ENCODE results near the gene SS18L1. TPM values are rescaled to one million over a fixed set of nuclear protein-coding genes. Genes with fewer than 3 reads are reported as not detected.
"Not testable (repeated sequence)": the region's sequence is repeated elsewhere in the genome, so short reads cannot be mapped to it uniquely, and the experiment has no call there.

Gene SS18L1
- total and polyA plus RNA-seq, 2 experiments from 2014 or later, result 2.1 to 13.0 TPM

- Histone ChIP-seq H3K36me3 (replicated peaks; ENCODE audit: insufficient read depth, low read depth) (no peaks in the 10 kb centered on the region), H3K9me2 (replicated peaks; ENCODE audit: insufficient read depth) (no peaks in the 10 kb centered on the region), H3K4me1 (ENCODE audit: insufficient read depth) (no peaks in the 10 kb centered on the region), H3K27me3 (no peaks in the 10 kb centered on the region), H3K79me2 (no peaks in the 10 kb centered on the region), H2AFZ (no peak overlapping the region), H3K27ac (no peak overlapping the region), H3K4me3 (no peak overlapping the region), H3K4me2 (no peak overlapping the region), H4K20me1 (ENCODE audit: insufficient read depth, poor library complexity, severe bottlenecking) (no peaks in the 10 kb centered on the region), H3K9me3 (ENCODE audit: low read depth) (no peaks in the 10 kb centered on the region)
- TF ChIP-seq CTCF (IDR thresholded peaks at IDR 0.05; ENCODE audit: poor library complexity), result no peak
- TF ChIP-seq EZH2phosphoT487 (IDR thresholded peaks at IDR 0.05; ENCODE audit: low read depth, severe bottlenecking, unreplicated experiment), result no peak
- TF ChIP-seq EZH2 (IDR thresholded peaks at IDR 0.05; ENCODE audit: borderline replicate concordance), result no peak
- DNase-seq (ENCODE audit: low spot score), result no peak
- 45% methylated on average over 8 of the region's 8 CpGs for WGBS (ENCODE audit: low lambda C conversion rate, missing lambda C conversion rate)
Measured at GRCh38 chr20:62114894-62115293, 28.7 kb upstream of the SS18L1 start.

DNA sequence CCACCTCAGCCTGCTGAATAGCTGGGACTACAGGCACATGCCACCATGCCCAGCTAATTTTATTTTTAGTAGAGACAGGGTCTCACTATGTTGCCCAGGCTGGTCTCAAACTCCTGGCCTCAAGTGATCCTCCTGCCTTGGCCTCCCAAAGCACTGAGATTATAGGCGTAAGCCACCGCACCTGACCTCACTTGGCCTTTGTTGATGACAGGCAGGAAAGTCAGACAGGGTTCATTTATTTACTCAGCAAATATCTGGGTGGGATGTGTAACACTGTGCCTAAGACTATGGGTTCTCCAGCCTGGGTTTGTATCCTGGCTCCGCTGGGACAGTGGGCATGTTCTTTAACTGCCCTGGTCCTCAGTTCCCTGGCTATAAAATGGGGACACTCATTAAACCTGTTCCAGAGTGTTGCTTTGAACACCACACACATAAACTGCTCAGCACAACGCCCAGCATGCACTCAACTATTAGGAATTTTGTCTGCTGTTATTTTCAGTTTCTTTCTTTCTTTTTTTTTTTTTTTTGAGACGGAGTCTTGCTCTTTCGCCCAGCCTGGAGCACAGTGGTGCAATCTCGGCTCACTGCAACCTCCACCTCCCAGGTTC lies 27.7 kb upstream of the SS18L1 start:
- H3K4me3 ChIP-seq; H3K79me2 ChIP-seq; H3K36me3 ChIP-seq (replicated peaks; ENCODE audit: insufficient read depth, low read depth); H3K9me2 ChIP-seq (replicated peaks; ENCODE audit: insufficient read depth); DNase-seq (ENCODE audit: low spot score); H4K20me1 ChIP-seq (ENCODE audit: insufficient read depth, poor library complexity, severe bottlenecking); H2AFZ ChIP-seq; H3K4me1 ChIP-seq (ENCODE audit: insufficient read depth); H3K27ac ChIP-seq; H3K9me3 ChIP-seq (ENCODE audit: low read depth); H3K27me3 ChIP-seq; H3K4me2 ChIP-seq: not testable (repeated sequence)
- WGBS (ENCODE audit: low lambda C conversion rate, missing lambda C conversion rate), result 83% methylated on average over 6 of the region's 7 CpGs

GRCh38 chr20:62116558-62117361 lies 26.8 kb upstream of the SS18L1 start:
- no peak overlapping the region for H3K27ac ChIP-seq
- no peak overlapping the region for H3K4me3 ChIP-seq
- H3K4me1 ChIP-seq (ENCODE audit: insufficient read depth), result peaks cover 11% of the 10 kb centered on the region
- H2AFZ ChIP-seq, result no peak overlapping the region
- H3K36me3 ChIP-seq (replicated peaks; ENCODE audit: insufficient read depth, low read depth), result no peaks in the 10 kb centered on the region
- no peaks in the 10 kb centered on the region for H3K27me3 ChIP-seq
- H3K4me2 ChIP-seq, result no peak overlapping the region
- TF ChIP-seq EZH2 (IDR thresholded peaks at IDR 0.05; ENCODE audit: borderline replicate concordance), result no peak
- TF ChIP-seq CTCF (IDR thresholded peaks at IDR 0.05; ENCODE audit: poor library complexity), result no peak
- no peak for TF ChIP-seq EZH2phosphoT487 (IDR thresholded peaks at IDR 0.05; ENCODE audit: low read depth, severe bottlenecking, unreplicated experiment)
- no peaks in the 10 kb centered on the region for H3K79me2 ChIP-seq
- no peaks in the 10 kb centered on the region for H3K9me2 ChIP-seq (replicated peaks; ENCODE audit: insufficient read depth)
- 88% methylated on average over 38 of the region's 38 CpGs for WGBS (ENCODE audit: low lambda C conversion rate, missing lambda C conversion rate)
- H4K20me1 ChIP-seq (ENCODE audit: insufficient read depth, poor library complexity, severe bottlenecking), result no peaks in the 10 kb centered on the region
- no peaks in the 10 kb centered on the region for H3K9me3 ChIP-seq (ENCODE audit: low read depth)
- no peak for DNase-seq (ENCODE audit: low spot score)

DNA sequence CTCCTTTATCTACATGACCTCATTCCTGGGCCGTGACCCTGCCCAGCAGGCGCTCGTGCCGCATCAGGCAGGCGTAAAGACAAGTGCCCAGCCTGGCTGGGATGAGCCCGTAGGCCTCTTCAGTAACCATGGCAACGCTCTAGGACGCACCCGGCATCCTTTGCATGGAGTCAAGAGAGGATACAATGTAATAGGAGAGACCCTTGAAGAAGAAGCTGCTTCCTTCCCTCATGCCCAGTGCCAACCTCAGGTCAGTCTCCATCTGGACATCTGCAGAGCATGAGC lies 26.3 kb upstream of the SS18L1 start:
- Histone ChIP-seq H3K9me2 (replicated peaks; ENCODE audit: insufficient read depth) (no peaks in the 10 kb centered on the region), H3K79me2 (no peaks in the 10 kb centered on the region), H3K4me3 (no peak overlapping the region), H3K36me3 (replicated peaks; ENCODE audit: insufficient read depth, low read depth) (no peaks in the 10 kb centered on the region), H2AFZ (no peak overlapping the region), H3K9me3 (ENCODE audit: low read depth) (no peaks in the 10 kb centered on the region), H4K20me1 (ENCODE audit: insufficient read depth, poor library complexity, severe bottlenecking) (no peaks in the 10 kb centered on the region), H3K27me3 (no peaks in the 10 kb centered on the region), H3K4me1 (ENCODE audit: insufficient read depth) (peaks cover 11% of the 10 kb centered on the region), H3K27ac (no peak overlapping the region), H3K4me2 (no peak overlapping the region)
- TF ChIP-seq EZH2phosphoT487 (IDR thresholded peaks at IDR 0.05; ENCODE audit: low read depth, severe bottlenecking, unreplicated experiment) (no peak), CTCF (IDR thresholded peaks at IDR 0.05; ENCODE audit: poor library complexity) (no peak), EZH2 (IDR thresholded peaks at IDR 0.05; ENCODE audit: borderline replicate concordance) (no peak)
- WGBS (ENCODE audit: low lambda C conversion rate, missing lambda C conversion rate), result 52% methylated on average over 9 of the region's 9 CpGs
- DNase-seq (ENCODE audit: low spot score), result no peak
